ENCODE results near the gene CMC2.
A peak's percentile ranks its signal among the peaks of the same experiment; 100 is the strongest.

CMC2 gene

DNA sequence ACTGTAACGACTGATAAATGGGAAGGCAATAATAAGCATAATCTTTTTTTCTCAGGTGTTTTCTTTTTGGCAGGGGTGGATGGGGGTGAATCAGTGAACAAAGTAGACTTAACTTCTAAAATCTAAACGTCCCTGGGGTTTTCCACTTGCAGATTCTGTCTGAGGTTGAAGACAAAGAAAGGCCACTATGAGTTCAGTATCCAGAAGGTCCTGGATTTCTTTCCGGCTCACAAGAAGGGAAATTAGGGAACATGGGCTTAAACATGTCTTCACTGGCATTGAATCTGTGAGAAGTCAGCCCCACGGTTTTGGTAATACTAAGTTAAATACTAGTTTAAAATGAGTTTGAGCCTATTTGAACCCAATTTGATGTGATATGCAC lies 67.8 kb downstream of the CMC2 start:
- H3K27ac ChIP-seq, result peak overlapping the region; percentile 67
- DNase-seq (ENCODE audit: low read depth, low spot score), result no peak

- peak; percentile 29 for DNase-seq (ENCODE audit: low read depth, low spot score)
- H3K27ac ChIP-seq, result peak overlapping the region; percentile 67
Observed at GRCh38 chr16:80938004-80938878, 68.4 kb downstream of the CMC2 start.

GRCh38 chr16:80936410-80936809 lies 70.3 kb downstream of the CMC2 start:
- DNase-seq (ENCODE audit: low read depth, low spot score), result no peak

DNA sequence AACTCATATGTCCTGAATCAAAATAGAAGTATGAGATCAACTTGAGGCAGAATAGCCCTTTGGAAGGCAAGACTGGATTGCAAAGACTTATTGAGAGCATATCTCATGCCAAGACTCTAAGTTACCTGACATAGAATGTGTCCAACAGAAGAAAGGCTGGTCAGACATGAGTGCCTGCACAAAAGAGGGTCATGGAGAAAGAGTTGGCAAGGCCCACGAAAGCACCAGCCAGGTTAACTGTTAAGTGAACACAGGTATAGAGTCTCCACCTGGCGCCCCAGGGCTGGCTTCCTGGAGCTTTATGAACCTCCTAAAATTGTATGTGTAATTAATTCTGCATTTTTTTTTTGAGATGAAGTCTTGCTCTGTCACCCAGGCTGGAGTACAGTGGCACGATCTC lies 71.0 kb downstream of the CMC2 start:
- DNase-seq (ENCODE audit: low read depth, low spot score), result no peak

More at GRCh38 chr16:80936410-80936809, 70.3 kb downstream of the CMC2 start:
- no peak overlapping the region for H3K27ac ChIP-seq

DNA sequence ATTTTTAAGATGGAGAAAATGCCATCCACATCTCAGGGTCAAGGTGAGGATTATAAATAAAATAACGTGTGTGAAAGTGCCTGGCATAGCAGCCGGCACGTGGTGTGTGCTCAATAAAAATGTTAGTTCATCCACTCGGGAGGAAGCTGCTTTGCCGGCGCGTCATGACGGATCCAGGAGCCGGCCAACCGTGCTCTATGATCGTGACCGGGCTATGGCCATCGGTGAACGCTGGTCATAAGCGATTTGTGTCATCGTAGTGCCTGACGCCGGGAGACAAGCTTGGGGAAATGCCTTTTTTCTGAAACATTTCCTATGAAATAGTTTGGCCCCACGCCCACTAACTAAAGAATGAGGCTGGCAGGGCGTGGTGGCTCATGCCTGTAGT lies 74.0 kb downstream of the CMC2 start:
- H3K27ac ChIP-seq, result peak overlapping the region; percentile 75
- DNase-seq (ENCODE audit: low read depth, low spot score), result peak; percentile 18

More for the DNA sequence above, 71.0 kb downstream of the CMC2 start:
- no peak overlapping the region for H3K27ac ChIP-seq

- H3K27ac ChIP-seq, result peak overlapping the region; percentile 75
- DNase-seq (ENCODE audit: low read depth, low spot score), result no peak
Observed at GRCh38 chr16:80931801-80932707, 74.6 kb downstream of the CMC2 start.

DNA sequence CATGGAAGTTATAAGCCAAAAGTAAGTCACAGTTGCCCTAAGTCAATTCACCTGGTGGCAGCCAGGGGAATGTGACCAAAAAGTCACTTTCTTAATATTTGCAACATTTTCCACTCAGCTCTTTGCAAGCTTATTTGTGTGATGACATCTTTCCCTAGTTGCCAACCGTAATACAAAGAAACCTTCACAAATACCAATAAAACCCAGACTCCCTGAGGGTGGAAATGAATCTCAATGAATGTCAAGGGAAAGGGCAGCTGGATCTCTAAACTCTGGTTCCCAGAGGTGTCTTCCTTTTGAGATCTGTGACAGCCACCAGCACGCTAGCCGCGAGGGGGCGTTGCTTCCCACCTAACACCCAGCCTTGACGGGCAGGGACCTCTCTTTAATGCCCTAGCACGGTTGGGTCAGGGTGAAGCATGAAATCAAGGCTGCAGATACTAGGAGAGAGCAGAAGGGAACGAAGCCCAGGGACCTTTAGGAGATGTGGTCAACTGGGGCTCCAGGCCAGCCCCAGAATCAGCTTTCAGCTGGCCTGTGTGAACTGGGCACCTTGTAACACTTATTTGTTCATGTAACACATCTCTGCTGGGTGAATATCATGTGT lies 82.2 kb downstream of the CMC2 start:
- no peak for DNase-seq (ENCODE audit: low read depth, low spot score)
- H3K27ac ChIP-seq, result no peak overlapping the region

GRCh38 chr16:80923356-80923755 lies 83.3 kb downstream of the CMC2 start:
- DNase-seq (ENCODE audit: low read depth, low spot score), result no peak

More at GRCh38 chr16:80923356-80923755, 83.3 kb downstream of the CMC2 start:
- no peak overlapping the region for H3K27ac ChIP-seq
